GM06990 (cell line): ENCODE measurements around the gene NLGN4X.

Experiments used
- DNase-seq: peaks from one replicate; pipeline ENCODE4 v3.0.0-alpha.2; 2011; ENCODE audit not compliant: insufficient read length; ENCODE audit errors: extremely low read depth
- H3K27me3 ChIP-seq: replicated peaks from 2 replicates; pipeline ENCODE4 v1.6.0; 2011; ENCODE audit warnings: low read length; ENCODE audit not compliant: control insufficient read depth, insufficient read depth
- H3K36me3 ChIP-seq: 2 replicates; pipeline ENCODE4 v1.5.1; 2011; ENCODE audit warnings: low read length; ENCODE audit not compliant: control insufficient read depth, insufficient read depth
- H3K4me3 ChIP-seq: replicated peaks from 2 replicates; pipeline ENCODE4 v1.5.1; 2011; ENCODE audit warnings: low read depth, mild to moderate bottlenecking, control low read depth, low read length
- TF ChIP-seq, protein P1 (sequence below): IDR thresholded peaks from 2 replicates; pipeline ENCODE4 v1.5.1; 2011; ENCODE audit warnings: low read length, control low read depth, mild to moderate bottlenecking, inconsistent platforms; ENCODE audit not compliant: insufficient read depth, poor library complexity, severe bottlenecking

Gene NLGN4X

DNA sequence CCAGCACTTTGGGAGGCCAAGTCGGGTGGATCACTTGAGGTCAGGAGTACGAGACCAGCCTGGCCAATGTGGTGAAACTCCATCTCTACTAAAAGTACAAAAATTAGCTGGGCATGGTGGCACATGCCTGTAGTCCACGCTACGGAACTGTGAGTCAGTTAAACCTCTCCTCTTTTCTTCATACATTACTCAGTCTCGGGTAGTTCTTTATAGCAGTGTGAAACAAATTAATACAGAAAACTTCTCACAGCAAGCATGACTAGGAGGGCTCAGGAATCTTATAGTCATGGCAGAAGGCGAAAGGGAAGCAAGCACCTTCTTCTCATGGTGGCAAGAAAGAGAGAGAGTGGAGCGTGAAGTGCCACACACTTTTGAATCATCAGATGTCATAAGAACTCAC, 358.9 kb downstream of the NLGN4X start:
- TF ChIP-seq, protein P1, sequence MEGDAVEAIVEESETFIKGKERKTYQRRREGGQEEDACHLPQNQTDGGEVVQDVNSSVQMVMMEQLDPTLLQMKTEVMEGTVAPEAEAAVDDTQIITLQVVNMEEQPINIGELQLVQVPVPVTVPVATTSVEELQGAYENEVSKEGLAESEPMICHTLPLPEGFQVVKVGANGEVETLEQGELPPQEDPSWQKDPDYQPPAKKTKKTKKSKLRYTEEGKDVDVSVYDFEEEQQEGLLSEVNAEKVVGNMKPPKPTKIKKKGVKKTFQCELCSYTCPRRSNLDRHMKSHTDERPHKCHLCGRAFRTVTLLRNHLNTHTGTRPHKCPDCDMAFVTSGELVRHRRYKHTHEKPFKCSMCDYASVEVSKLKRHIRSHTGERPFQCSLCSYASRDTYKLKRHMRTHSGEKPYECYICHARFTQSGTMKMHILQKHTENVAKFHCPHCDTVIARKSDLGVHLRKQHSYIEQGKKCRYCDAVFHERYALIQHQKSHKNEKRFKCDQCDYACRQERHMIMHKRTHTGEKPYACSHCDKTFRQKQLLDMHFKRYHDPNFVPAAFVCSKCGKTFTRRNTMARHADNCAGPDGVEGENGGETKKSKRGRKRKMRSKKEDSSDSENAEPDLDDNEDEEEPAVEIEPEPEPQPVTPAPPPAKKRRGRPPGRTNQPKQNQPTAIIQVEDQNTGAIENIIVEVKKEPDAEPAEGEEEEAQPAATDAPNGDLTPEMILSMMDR, result no peak
- DNase-seq, result no peak
- Histone ChIP-seq H3K27me3 (no peaks in the 10 kb centered on the region), H3K4me3 (no peak overlapping the region), H3K36me3 (no peaks in the 10 kb centered on the region)

DNA sequence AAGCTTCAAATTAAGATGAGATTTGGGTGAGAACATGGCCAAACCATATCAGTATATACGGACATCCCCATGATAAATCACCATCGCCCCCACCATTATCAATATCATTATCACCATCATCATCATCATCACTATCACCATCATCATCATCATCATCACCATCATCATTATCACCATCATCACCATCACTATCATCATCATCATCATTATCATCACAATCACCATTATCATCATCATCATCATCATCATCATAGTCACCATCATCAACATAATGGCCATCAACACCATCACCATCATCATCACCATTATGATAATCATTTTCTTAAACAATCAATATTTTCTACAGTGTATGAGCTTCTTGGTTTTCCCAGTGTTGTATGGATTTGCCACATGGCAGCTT, 360.9 kb downstream of the NLGN4X start:
- H3K27me3 ChIP-seq, result no peaks in the 10 kb centered on the region
- no peak overlapping the region for H3K4me3 ChIP-seq
- DNase-seq, result no peak
- TF ChIP-seq, protein P1, result no peak
- no peaks in the 10 kb centered on the region for H3K36me3 ChIP-seq

DNA sequence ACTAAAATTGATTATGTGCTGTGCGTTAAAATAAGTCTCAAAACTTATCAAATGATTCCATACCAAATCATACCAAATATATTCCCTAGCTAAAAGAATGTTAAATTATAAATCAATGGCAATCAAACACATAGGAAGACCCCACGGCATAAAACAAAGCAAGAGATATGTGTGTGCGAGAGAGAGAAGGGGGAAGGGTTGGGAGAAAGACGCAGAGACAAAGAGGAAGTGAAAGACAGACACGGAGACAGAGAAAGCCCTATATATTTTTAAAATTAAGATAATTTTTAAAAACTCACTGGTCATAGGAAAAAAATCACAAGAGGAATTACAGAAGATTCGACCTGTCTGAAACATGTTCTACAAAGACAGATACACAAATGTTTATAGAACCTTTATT, 371.4 kb downstream of the NLGN4X start:
- no peaks in the 10 kb centered on the region for H3K27me3 ChIP-seq
- TF ChIP-seq, protein P1, result no peak
- no peak overlapping the region for H3K4me3 ChIP-seq
- no peak for DNase-seq
- no peaks in the 10 kb centered on the region for H3K36me3 ChIP-seq

DNA sequence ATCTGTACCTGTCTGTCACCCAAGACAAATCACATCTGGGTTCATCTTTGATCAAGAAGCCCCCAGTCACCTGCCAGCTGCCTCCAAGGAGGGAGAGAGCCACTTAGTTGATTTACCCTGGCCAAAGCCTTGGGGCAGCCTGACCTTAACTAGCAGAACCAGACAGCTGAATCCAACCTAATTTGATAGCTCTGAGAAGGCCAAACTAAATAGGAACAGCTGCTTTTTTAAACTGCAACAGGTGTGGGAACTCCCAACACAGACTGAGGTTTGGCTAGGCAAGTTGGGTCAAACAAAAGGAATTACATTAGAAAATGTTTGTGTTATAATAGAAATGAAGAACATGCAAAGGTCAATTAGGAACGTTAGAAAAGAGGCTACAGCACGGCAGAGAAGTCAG, 375.7 kb downstream of the NLGN4X start:
- TF ChIP-seq, protein P1, result no peak
- no peaks in the 10 kb centered on the region for H3K27me3 ChIP-seq
- DNase-seq, result no peak
- H3K4me3 ChIP-seq, result no peak overlapping the region
- no peaks in the 10 kb centered on the region for H3K36me3 ChIP-seq

DNA sequence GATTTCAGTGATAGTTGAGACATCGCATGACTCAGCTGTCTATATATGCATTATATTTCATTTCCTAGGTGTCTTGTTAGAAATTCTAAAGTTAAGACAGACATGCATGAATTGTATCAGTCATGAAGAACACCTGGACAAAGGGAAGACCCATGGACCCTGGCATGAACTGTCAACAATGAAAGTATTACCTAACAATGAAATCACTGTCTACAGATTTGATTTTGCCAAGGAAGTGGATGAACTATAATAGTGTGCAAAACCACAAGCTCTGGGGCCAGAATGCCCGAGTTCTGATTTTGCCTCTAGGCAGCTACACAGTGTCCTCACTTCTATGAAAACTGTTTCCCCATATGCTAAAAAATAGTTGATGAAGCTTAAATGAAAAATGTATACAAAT, 386.1 kb downstream of the NLGN4X start:
- Histone ChIP-seq H3K27me3 (no peaks in the 10 kb centered on the region), H3K36me3 (no peaks in the 10 kb centered on the region), H3K4me3 (no peak overlapping the region)
- TF ChIP-seq, protein P1, result no peak
- no peak for DNase-seq
